GM19193 (cell line): Measurements from ENCODE around the gene DCTD.

Source experiments
- POLR2A ChIP-seq: IDR thresholded peaks from 4 replicates; pipeline ENCODE4 v1.6.1; 2011; ENCODE audit not compliant: insufficient read depth, insufficient read length; ENCODE audit errors: extremely low read depth

Gene DCTD

GRCh38 chr4:182903013-182903412 is 14.2 kb downstream of the DCTD start:
- no peak for TF ChIP-seq POLR2A

GRCh38 chr4:182901337-182901736 is 15.8 kb downstream of the DCTD start:
- TF ChIP-seq POLR2A: no peak

- TF ChIP-seq POLR2A: no peak
These were observed 18.7 kb downstream of the DCTD start for GRCh38 chr4:182898479-182898799.

- TF ChIP-seq POLR2A: no peak
These were observed 19.3 kb downstream of the DCTD start for GRCh38 chr4:182897601-182898478.

- TF ChIP-seq POLR2A: no peak
These were observed 20.8 kb downstream of the DCTD start for GRCh38 chr4:182896421-182896820.

GRCh38 chr4:182895791-182896292 is 21.3 kb downstream of the DCTD start:
- no peak for TF ChIP-seq POLR2A

GRCh38 chr4:182894681-182895275 is 22.4 kb downstream of the DCTD start:
- TF ChIP-seq POLR2A: no peak

- no peak for TF ChIP-seq POLR2A
These were observed 23.6 kb downstream of the DCTD start for GRCh38 chr4:182893474-182894080.

GRCh38 chr4:182893047-182893446 is 24.1 kb downstream of the DCTD start:
- no peak for TF ChIP-seq POLR2A

- TF ChIP-seq POLR2A: no peak
These were observed 27.0 kb downstream of the DCTD start for GRCh38 chr4:182890202-182890601.

GRCh38 chr4:182888891-182889290 is 28.3 kb downstream of the DCTD start:
- TF ChIP-seq POLR2A: no peak

GRCh38 chr4:182886768-182887167 is 30.4 kb downstream of the DCTD start:
- no peak for TF ChIP-seq POLR2A

- TF ChIP-seq POLR2A: no peak
These were observed 31.0 kb downstream of the DCTD start for GRCh38 chr4:182886205-182886604.

- no peak for TF ChIP-seq POLR2A
These were observed 31.5 kb downstream of the DCTD start for GRCh38 chr4:182885738-182886077.

GRCh38 chr4:182885022-182885737 is 32.0 kb downstream of the DCTD start:
- TF ChIP-seq POLR2A: no peak

GRCh38 chr4:182884040-182884439 is 33.1 kb downstream of the DCTD start:
- TF ChIP-seq POLR2A: no peak

GRCh38 chr4:182883351-182883750 is 33.8 kb downstream of the DCTD start:
- no peak for TF ChIP-seq POLR2A
